Measurements from ENCODE around the gene HERPUD1. TPM values are rescaled to one million over a fixed set of nuclear protein-coding genes. Genes with fewer than 3 reads are reported as not detected.

Gene HERPUD1
- total RNA-seq, 2 experiments from 2014 or later, result 140 to 342 TPM

- H4K20me1 ChIP-seq (ENCODE audit: insufficient read depth, low read length), result no peaks in the 10 kb centered on the region
- no peaks in the 10 kb centered on the region for H3K9me2 ChIP-seq (ENCODE audit: insufficient read depth, low read length)
- intact Hi-C loops (cut with micrococcal nuclease; ENCODE audit: unreplicated experiment), result loop anchor here (2.0 kb wide), 1 partner anchor 22 kb away; no protein-coding TSS in a partner anchor
- no peaks in the 10 kb centered on the region for H3K9me3 ChIP-seq (ENCODE audit: low read length)
- POLR2A ChIA-PET, result interaction anchor here (1.0 to 1.7 kb wide), 3 partner anchors 21 to 65 kb away, joined by 3 to 4 read pairs (median 3); no protein-coding TSS in a partner anchor
- H3K4me2 ChIP-seq (ENCODE audit: low read length), result peak overlapping the region; percentile 75
- peak overlapping the region; percentile 62 for H3K27ac ChIP-seq (ENCODE audit: low read depth, low read length, poor library complexity, severe bottlenecking)
- H2AFZ ChIP-seq (ENCODE audit: low read length), result peak overlapping the region; percentile 1; the same call in 1 of the 2 replicates
- peak; percentile 30 for DNase-seq (ENCODE audit: low spot score)
- no peaks in the 10 kb centered on the region for H3K79me2 ChIP-seq (ENCODE audit: insufficient read depth, low read depth, low read length)
- CTCF ChIA-PET (ENCODE audit: unreplicated experiment), result interaction anchor here (0.6 kb wide), 1 partner anchor 24 kb away, joined by 4 read pairs; no protein-coding TSS in a partner anchor
- H3K4me3 ChIP-seq (ENCODE audit: low read depth, low read length, poor library complexity, severe bottlenecking), result peak overlapping the region; percentile 39
- H3K4me1 ChIP-seq (ENCODE audit: insufficient read depth, low read length, poor library complexity, severe bottlenecking), result peaks cover 23% of the 10 kb centered on the region
- no peak for TF ChIP-seq CTCF (conservative IDR thresholded peaks at IDR 0.05; ENCODE audit: low read length)
- TF ChIP-seq EZH2phosphoT487 (IDR thresholded peaks at IDR 0.05; ENCODE audit: borderline replicate concordance, low read depth, low read length), result no peak
- no peaks in the 10 kb centered on the region for H3K36me3 ChIP-seq (ENCODE audit: insufficient read depth, low read length)
- BruUV-seq (replicated peaks), result no TSS peak
Observed at GRCh38 chr16:56889206-56889605, 42.7 kb upstream of the HERPUD1 start.

GRCh38 chr16:56891685-56892084, 40.3 kb upstream of the HERPUD1 start:
- Histone ChIP-seq H3K9me2 (ENCODE audit: insufficient read depth, low read length) (no peaks in the 10 kb centered on the region), H4K20me1 (ENCODE audit: insufficient read depth, low read length) (no peaks in the 10 kb centered on the region), H3K9me3 (ENCODE audit: low read length) (no peaks in the 10 kb centered on the region), H2AFZ (ENCODE audit: low read length) (no peak overlapping the region), H3K4me3 (ENCODE audit: low read depth, low read length, poor library complexity, severe bottlenecking) (no peak overlapping the region), H3K27ac (ENCODE audit: low read depth, low read length, poor library complexity, severe bottlenecking) (no peak overlapping the region), H3K36me3 (ENCODE audit: insufficient read depth, low read length) (no peaks in the 10 kb centered on the region), H3K4me1 (ENCODE audit: insufficient read depth, low read length, poor library complexity, severe bottlenecking) (peaks cover 24% of the 10 kb centered on the region), H3K4me2 (ENCODE audit: low read length) (no peak overlapping the region), H3K79me2 (ENCODE audit: insufficient read depth, low read depth, low read length) (no peaks in the 10 kb centered on the region)
- ChIA-PET CTCF (ENCODE audit: unreplicated experiment) (no interaction called here), POLR2A (interaction anchor here (1.8 kb wide), 1 partner anchor 19 kb away, joined by 5 read pairs; no protein-coding TSS in a partner anchor)
- TF ChIP-seq EZH2phosphoT487 (IDR thresholded peaks at IDR 0.05; ENCODE audit: borderline replicate concordance, low read depth, low read length) (no peak), CTCF (conservative IDR thresholded peaks at IDR 0.05; ENCODE audit: low read length) (no peak)
- DNase-seq (ENCODE audit: low spot score), result no peak
- intact Hi-C loops (cut with micrococcal nuclease; ENCODE audit: unreplicated experiment), result no loop called here
- BruUV-seq (replicated peaks), result no TSS peak

- H2AFZ ChIP-seq (ENCODE audit: low read length), result no peak overlapping the region
- DNase-seq (ENCODE audit: low spot score), result no peak
- H3K4me1 ChIP-seq (ENCODE audit: insufficient read depth, low read length, poor library complexity, severe bottlenecking), result peaks cover 34% of the 10 kb centered on the region
- no peak overlapping the region for H3K27ac ChIP-seq (ENCODE audit: low read depth, low read length, poor library complexity, severe bottlenecking)
- H3K4me2 ChIP-seq (ENCODE audit: low read length), result no peak overlapping the region
- no peaks in the 10 kb centered on the region for H3K36me3 ChIP-seq (ENCODE audit: insufficient read depth, low read length)
- ChIA-PET CTCF (ENCODE audit: unreplicated experiment) (interaction anchor here (1.0 kb wide), 1 partner anchor 25 kb away, joined by 3 read pairs; no protein-coding TSS in a partner anchor), POLR2A (interaction anchor here (0.9 to 1.8 kb wide), 3 partner anchors 10 to 18 kb away, joined by 3 to 5 read pairs (median 3); no protein-coding TSS in a partner anchor)
- no TSS peak for BruUV-seq (replicated peaks)
- H3K9me3 ChIP-seq (ENCODE audit: low read length), result no peaks in the 10 kb centered on the region
- intact Hi-C loops (cut with micrococcal nuclease; ENCODE audit: unreplicated experiment), result no loop called here
- TF ChIP-seq CTCF (conservative IDR thresholded peaks at IDR 0.05; ENCODE audit: low read length) (no peak), EZH2phosphoT487 (IDR thresholded peaks at IDR 0.05; ENCODE audit: borderline replicate concordance, low read depth, low read length) (no peak)
- H3K9me2 ChIP-seq (ENCODE audit: insufficient read depth, low read length), result no peaks in the 10 kb centered on the region
- no peak overlapping the region for H3K4me3 ChIP-seq (ENCODE audit: low read depth, low read length, poor library complexity, severe bottlenecking)
- no peaks in the 10 kb centered on the region for H3K79me2 ChIP-seq (ENCODE audit: insufficient read depth, low read depth, low read length)
- no peaks in the 10 kb centered on the region for H4K20me1 ChIP-seq (ENCODE audit: insufficient read depth, low read length)
Observed at GRCh38 chr16:56892705-56893104, 39.2 kb upstream of the HERPUD1 start.
